Body of pancreas (tissue), 4 donors: ENCODE data around the gene GRM1. TPM values are rescaled to one million over a fixed set of nuclear protein-coding genes. Genes with fewer than 3 reads are reported as not detected.

Source experiments
- ATAC-seq: fragments of 150-250 bp; one replicate; pipeline ENCODE4 v1.9.1; 2016
- DNase-seq, 4 donors: peaks; one replicate each; pipeline ENCODE4 v3.0.0-alpha.2; 2019
- H3K27ac ChIP-seq, 4 donors: fragments of 200-600 bp; sonication (generic); 1 replicate in 3 of 4; 2 replicates in 1 of 4; pipeline versions ENCODE4 v1.5.1 to v1.6.1; 2016 to 2019; ENCODE audit warnings: mild to moderate bottlenecking in 1 of 4, mixed read lengths in 1 of 4, moderate library complexity in 1 of 4
- H3K27me3 ChIP-seq, 2 donors: fragments of 200-600 bp; sonication (generic); one replicate each; pipeline ENCODE4 v1.6.0; 2016; ENCODE audit warnings: mild to moderate bottlenecking in 1 of 2
- H3K36me3 ChIP-seq, 2 donors: fragments of 200-600 bp; sonication (generic); replicated peaks in 1 of 2; 2 replicates each; pipeline ENCODE4 v1.5.1; 2016; ENCODE audit warnings: low read depth in 2 of 2; ENCODE audit not compliant: insufficient read depth in 1 of 2
- H3K4me1 ChIP-seq: fragments of 200-600 bp; sonication (generic); one replicate; pipeline ENCODE4 v1.6.0; 2016
- H3K4me3 ChIP-seq, 2 donors: fragments of 200-600 bp; sonication (generic); 1 replicate in 1 of 2; 2 replicates in 1 of 2; pipeline ENCODE4 v1.5.1; 2016 to 2019
- H3K9me3 ChIP-seq, 3 donors: fragments of 200-600 bp; sonication (generic); 1 replicate in 2 of 3; 2 replicates in 1 of 3; pipeline ENCODE4 v1.5.1; 2016
- POLR2A ChIP-seq, 3 donors: fragments of 450-650 bp; IDR thresholded peaks; one replicate each; pipeline ENCODE4 v1.6.1; 2016; ENCODE audit warnings: antibody characterized with exemption in 3 of 3, mild to moderate bottlenecking in 2 of 3
- WGBS, 2 donors: methylation state at CpG; one replicate each; pipeline ENCODE4 v1.1.5; 2017; 5-methylcytosine and 5-hydroxymethylcytosine counted together
- intact Hi-C: fragments of 100-400 bp; cut with DNase I; formaldehyde crosslinking; loops from one replicate; pipeline ENCODE4 v1.15.1; 2023
- total RNA-seq, 2 donors: library from RNA; depleted of rRNA; stranded (reverse); fragments of >200 nt; gene quantifications; one replicate each; pipeline ENCODE4 v1.1.0, GENCODE V29; 2016
- TF ChIP-seq, protein P1 (sequence below), 7 experiments: fragments of 450-650 bp in 4 of 7; fragments of 200-600 bp in 3 of 7; sonication (generic) in 3 of 7; IDR thresholded peaks; one replicate each; pipeline ENCODE4 v1.5.1; 2016 to 2019; ENCODE audit warnings: antibody characterized with exemption in 7 of 7

The GRM1 gene
- total RNA-seq, 2 donors from 2014 or later: under 0.01 TPM; not detected in 1

DNA sequence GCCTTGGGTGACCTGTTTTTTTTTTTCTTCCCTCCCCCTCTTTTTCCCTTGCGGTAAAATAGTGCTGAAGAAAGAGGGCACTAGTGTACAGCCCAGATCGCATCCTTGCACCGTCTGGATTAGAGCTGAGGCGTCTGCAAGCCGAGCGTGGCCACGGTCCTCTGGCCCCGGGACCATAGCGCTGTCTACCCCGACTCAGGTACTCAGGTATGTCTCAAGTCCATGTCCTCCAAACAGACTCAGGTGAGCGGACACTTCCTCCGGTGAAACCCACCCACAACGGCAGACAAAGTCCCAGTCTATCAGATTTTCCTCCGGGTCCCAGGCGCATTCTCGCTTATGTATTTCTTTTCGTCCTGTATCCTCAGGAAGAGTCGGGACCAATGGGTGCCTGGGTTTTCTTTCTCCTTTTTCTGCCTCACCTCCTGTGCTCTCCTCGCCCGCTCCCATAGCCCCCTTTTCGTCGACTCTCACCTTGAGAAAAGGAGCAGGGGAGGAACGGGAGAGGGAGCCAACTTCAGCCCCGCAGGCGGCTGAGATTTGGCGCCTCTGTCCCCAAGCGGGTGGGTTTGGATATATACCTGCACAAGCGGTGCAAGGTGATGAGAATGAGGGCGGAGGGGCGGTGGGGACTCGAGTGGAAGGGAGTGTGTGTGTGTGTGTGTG lies 1.1 kb upstream of the GRM1 start:
- no peak overlapping the region for H3K4me3 ChIP-seq
- DNase-seq: peak in 1 of 4 donors; percentile 7
- intact Hi-C loops: no loop called here
- H3K9me3 ChIP-seq: no peaks in the 10 kb centered on the region
- 6% methylated on average over 31 of the region's 31 CpGs for WGBS, 2 donors
- H3K27me3 ChIP-seq: peaks cover 0 to 12% of the 10 kb centered on the region in 2 donors
- TF ChIP-seq, protein P1, sequence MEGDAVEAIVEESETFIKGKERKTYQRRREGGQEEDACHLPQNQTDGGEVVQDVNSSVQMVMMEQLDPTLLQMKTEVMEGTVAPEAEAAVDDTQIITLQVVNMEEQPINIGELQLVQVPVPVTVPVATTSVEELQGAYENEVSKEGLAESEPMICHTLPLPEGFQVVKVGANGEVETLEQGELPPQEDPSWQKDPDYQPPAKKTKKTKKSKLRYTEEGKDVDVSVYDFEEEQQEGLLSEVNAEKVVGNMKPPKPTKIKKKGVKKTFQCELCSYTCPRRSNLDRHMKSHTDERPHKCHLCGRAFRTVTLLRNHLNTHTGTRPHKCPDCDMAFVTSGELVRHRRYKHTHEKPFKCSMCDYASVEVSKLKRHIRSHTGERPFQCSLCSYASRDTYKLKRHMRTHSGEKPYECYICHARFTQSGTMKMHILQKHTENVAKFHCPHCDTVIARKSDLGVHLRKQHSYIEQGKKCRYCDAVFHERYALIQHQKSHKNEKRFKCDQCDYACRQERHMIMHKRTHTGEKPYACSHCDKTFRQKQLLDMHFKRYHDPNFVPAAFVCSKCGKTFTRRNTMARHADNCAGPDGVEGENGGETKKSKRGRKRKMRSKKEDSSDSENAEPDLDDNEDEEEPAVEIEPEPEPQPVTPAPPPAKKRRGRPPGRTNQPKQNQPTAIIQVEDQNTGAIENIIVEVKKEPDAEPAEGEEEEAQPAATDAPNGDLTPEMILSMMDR (IDR thresholded peaks at IDR 0.05): no peak
- TF ChIP-seq POLR2A (IDR thresholded peaks at IDR 0.05): no peak
- H3K27ac ChIP-seq: no peak overlapping the region
- no peaks in the 10 kb centered on the region for H3K4me1 ChIP-seq
- no peaks in the 10 kb centered on the region for H3K36me3 ChIP-seq
- peak; percentile 17 for ATAC-seq

DNA sequence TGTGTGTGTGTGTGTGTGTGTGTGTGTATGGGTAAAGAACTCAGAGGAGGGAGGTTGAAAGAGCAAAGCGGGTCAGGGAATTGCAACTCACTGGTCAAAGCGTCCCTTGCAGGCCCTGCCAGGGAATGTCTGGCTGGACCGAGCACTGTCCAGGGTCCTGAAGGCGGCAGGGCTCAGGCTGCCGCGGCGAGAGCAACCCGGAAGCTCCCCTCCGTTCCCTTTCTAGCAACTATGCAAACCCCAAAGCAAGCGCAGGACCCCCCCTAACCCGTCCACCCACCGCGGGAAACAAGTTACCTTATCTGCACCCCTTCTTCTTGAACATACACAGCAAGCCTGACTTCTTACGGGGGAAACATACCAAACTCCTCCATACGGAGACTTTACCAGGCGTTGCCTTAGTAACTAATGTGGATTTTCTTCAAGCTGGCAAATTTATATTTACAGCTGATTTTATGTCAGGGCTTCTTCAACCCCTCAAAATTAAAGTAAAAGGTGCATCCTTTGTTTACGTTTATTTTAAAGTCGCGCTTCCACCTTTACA lies 538 bp upstream of the GRM1 start:
- peak; percentile 46 to 73 (median 63) for DNase-seq
- Histone ChIP-seq H3K27ac (no peak overlapping the region), H3K9me3 (no peaks in the 10 kb centered on the region), H3K36me3 (no peaks in the 10 kb centered on the region), H3K4me3 (no peak overlapping the region), H3K4me1 (no peaks in the 10 kb centered on the region), H3K27me3 (peaks cover 0 to 12% of the 10 kb centered on the region in 2 donors)
- intact Hi-C loops: no loop called here
- peak; percentile 86 for ATAC-seq
- 2 to 4% methylated on average over 13 to 19 of the region's 19 CpGs for whole genome bisulfite sequencing, 2 donors
- TF ChIP-seq POLR2A (IDR thresholded peaks at IDR 0.05): no peak
- TF ChIP-seq, protein P1 (IDR thresholded peaks at IDR 0.05): peak in 1 of 7 experiments; percentile 8

DNA sequence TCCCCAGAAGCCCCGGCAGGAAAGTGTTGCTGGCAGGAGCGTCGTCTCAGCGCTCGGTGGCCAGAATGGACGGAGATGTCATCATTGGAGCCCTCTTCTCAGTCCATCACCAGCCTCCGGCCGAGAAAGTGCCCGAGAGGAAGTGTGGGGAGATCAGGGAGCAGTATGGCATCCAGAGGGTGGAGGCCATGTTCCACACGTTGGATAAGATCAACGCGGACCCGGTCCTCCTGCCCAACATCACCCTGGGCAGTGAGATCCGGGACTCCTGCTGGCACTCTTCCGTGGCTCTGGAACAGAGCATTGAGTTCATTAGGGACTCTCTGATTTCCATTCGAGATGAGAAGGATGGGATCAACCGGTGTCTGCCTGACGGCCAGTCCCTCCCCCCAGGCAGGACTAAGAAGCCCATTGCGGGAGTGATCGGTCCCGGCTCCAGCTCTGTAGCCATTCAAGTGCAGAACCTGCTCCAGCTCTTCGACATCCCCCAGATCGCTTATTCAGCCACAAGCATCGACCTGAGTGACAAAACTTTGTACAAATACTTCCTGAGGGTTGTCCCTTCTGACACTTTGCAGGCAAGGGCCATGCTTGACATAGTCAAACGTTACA lies 817 bp downstream of the GRM1 start:
- DNase-seq (no peak), ATAC-seq (no peak)
- Histone ChIP-seq H3K36me3 (no peaks in the 10 kb centered on the region), H3K27ac (no peak overlapping the region), H3K4me3 (no peak overlapping the region), H3K9me3 (no peaks in the 10 kb centered on the region), H3K27me3 (peaks cover 0 to 12% of the 10 kb centered on the region in 2 donors), H3K4me1 (no peaks in the 10 kb centered on the region)
- TF ChIP-seq, protein P1 (IDR thresholded peaks at IDR 0.05): no peak
- no peak for TF ChIP-seq POLR2A (IDR thresholded peaks at IDR 0.05)
- intact Hi-C loops: no loop called here
- 8 to 9% methylated on average over 18 to 25 of the region's 25 CpGs for WGBS, 2 donors

DNA sequence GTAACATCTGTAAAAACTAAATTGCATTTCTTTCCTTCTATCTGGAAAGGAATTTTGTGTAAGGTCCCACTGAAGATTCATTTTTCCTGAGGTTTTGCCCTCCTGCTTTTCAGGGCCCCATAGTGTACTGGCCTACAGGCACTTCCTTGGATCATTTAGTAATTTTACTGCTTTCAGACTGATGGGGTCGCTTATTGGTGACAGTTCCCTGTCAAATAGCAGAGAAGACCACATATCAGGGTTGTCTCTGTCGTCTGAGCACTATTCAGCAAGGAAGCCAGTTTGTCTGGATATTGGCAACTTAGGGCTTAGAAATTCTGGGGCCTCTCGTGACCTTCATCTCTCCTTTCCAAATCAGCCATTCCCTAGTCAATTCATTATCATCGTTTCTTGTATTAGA lies 3.5 kb downstream of the GRM1 start:
- H3K27me3 ChIP-seq: peaks cover 0 to 12% of the 10 kb centered on the region in 2 donors
- TF ChIP-seq POLR2A (IDR thresholded peaks at IDR 0.05): no peak
- TF ChIP-seq, protein P1 (IDR thresholded peaks at IDR 0.05): no peak
- 34% methylated on average over 4 of the region's 4 CpGs for WGBS, 2 donors
- no peaks in the 10 kb centered on the region for H3K36me3 ChIP-seq
- intact Hi-C loops: no loop called here
- H3K4me3 ChIP-seq: no peak overlapping the region
- DNase-seq (no peak), ATAC-seq (no peak)
- no peak overlapping the region for H3K27ac ChIP-seq
- no peaks in the 10 kb centered on the region for H3K9me3 ChIP-seq
- no peaks in the 10 kb centered on the region for H3K4me1 ChIP-seq
